HepG2 (cell line): ENCODE measurements around the gene FRMD8. TPM values are rescaled to one million over a fixed set of nuclear protein-coding genes. Genes with fewer than 3 reads are reported as not detected.
A peak's percentile ranks its signal among the peaks of the same experiment; 100 is the strongest.

ENCODE experiments used
- ATAC-seq: fragments of 200-7000 bp; cut with Tn5 transposase; 3 replicates; pipeline ENCODE4 v1.9.1; 2020; ENCODE audit warnings: mild to moderate bottlenecking, moderate library complexity
- BruUV-seq: library from RNA; stranded (reverse); fragments of 400-500 nt; replicated peaks from 2 replicates; lab custom pipeline; 2021; lab: Mats Ljungman, UMichigan
- CTCF ChIA-PET: fragments of 300-600 bp; formaldehyde crosslinking; extraction: SDS; loops from one replicate; lab custom pipeline; 2021; ENCODE audit warnings: low total read pairs, inconsistent platforms, low intra/inter-chr PET ratio; lab: Yijun Ruan, JAX
- POLR2A ChIA-PET: fragments of 350-600 bp; sonication (Branson Sonifier 250); formaldehyde crosslinking; loops from one replicate; lab custom pipeline; 2020; ENCODE audit warnings: antibody characterized with exemption, inconsistent platforms; lab: Yijun Ruan, JAX
- DNase-seq: peaks from one replicate; pipeline ENCODE4 v3.0.0-alpha.2; 2015; ENCODE audit warnings: low spot score
- FAIRE-seq: peaks from 3 replicates; lab custom pipeline; 2011; peaks lifted over from hg19 to GRCh38; lab: Jason Lieb, UNC
- H2AFZ ChIP-seq: one replicate; pipeline ENCODE4 v1.6.1; 2011; ENCODE audit warnings: low read length, inconsistent platforms
- H3K27ac ChIP-seq: fragments of 300-600 bp; 3 replicates; pipeline ENCODE4 v1.8.0; 2011; ENCODE audit warnings: mixed run types, mild to moderate bottlenecking, mixed read lengths, low read length, inconsistent platforms; ENCODE audit not compliant: insufficient read depth; ENCODE audit errors: extremely low read length
- H3K27me3 ChIP-seq, 2 experiments: fragments of 200-600 bp in 1 of 2; 2 replicates in 1 of 2; 3 replicates in 1 of 2; pipeline versions ENCODE4 v1.6.0 to v1.8.0; 2011; ENCODE audit warnings: low read length in 2 of 2, mild to moderate bottlenecking in 2 of 2, moderate library complexity in 2 of 2, inconsistent platforms in 1 of 2; ENCODE audit not compliant: insufficient read depth in 2 of 2, control insufficient read depth in 1 of 2
- H3K36me3 ChIP-seq, 2 experiments: fragments of 200-600 bp in 1 of 2; replicated peaks in 1 of 2; 2 replicates in 1 of 2; 3 replicates in 1 of 2; pipeline versions ENCODE4 v1.5.1 to v1.8.0; 2011; ENCODE audit warnings: low read length in 2 of 2, inconsistent platforms in 1 of 2; ENCODE audit not compliant: insufficient read depth in 2 of 2, control insufficient read depth in 1 of 2
- H3K4me1 ChIP-seq: 2 replicates; pipeline ENCODE4 v1.5.1; 2012; ENCODE audit warnings: low read length, inconsistent platforms; ENCODE audit not compliant: insufficient read depth
- H3K4me2 ChIP-seq: 2 replicates; pipeline ENCODE4 v1.6.0; 2011; ENCODE audit warnings: low read depth, low read length, inconsistent platforms
- H3K4me3 ChIP-seq, 3 experiments: fragments of 200-600 bp in 1 of 3; sonication (generic), shearing (Covaris generic) in 1 of 3; replicated peaks in 1 of 3; 2 replicates each; pipeline ENCODE4 v1.5.1; 2011 to 2016; ENCODE audit warnings: low read length in 3 of 3, inconsistent platforms in 2 of 3, low read depth in 2 of 3, mild to moderate bottlenecking in 2 of 3, control low read depth in 1 of 3, mixed read lengths in 1 of 3; ENCODE audit not compliant: insufficient read depth in 1 of 3
- H3K79me2 ChIP-seq: one replicate; pipeline ENCODE4 v1.6.1; 2011; ENCODE audit warnings: low read length, inconsistent platforms; ENCODE audit not compliant: insufficient read depth
- H3K9ac ChIP-seq: 2 replicates; pipeline ENCODE4 v1.6.0; 2011; ENCODE audit warnings: mild to moderate bottlenecking, low read depth, low read length, inconsistent platforms; ENCODE audit not compliant: insufficient read depth
- H3K9me3 ChIP-seq: 2 replicates; pipeline ENCODE4 v1.5.1; 2012; ENCODE audit warnings: mild to moderate bottlenecking, low read length
- H4K20me1 ChIP-seq: 2 replicates; pipeline ENCODE4 v1.6.0; 2011; ENCODE audit warnings: inconsistent platforms, mild to moderate bottlenecking, low read length, moderate library complexity; ENCODE audit not compliant: insufficient read depth
- HNF4A ChIP-seq: sonication (generic); formaldehyde crosslinking; IDR thresholded peaks from 2 replicates; pipeline ENCODE4 v1.4.0; 2020; ENCODE audit warnings: missing genetic modification reagents
- KLF6 ChIP-seq: IDR thresholded peaks from 2 replicates; pipeline ENCODE4 v1.8.0; 2016; ENCODE audit warnings: missing biosample characterization, missing genetic modification reagents
- MED1 ChIP-seq: sonication (generic); formaldehyde crosslinking; IDR thresholded peaks from 2 replicates; pipeline ENCODE4 v1.4.0; 2020; ENCODE audit warnings: missing genetic modification reagents
- PAF1 ChIP-seq: IDR thresholded peaks from 2 replicates; pipeline ENCODE4 v1.6.1; 2016; ENCODE audit warnings: missing genetic modification reagents, missing compliant biosample characterization
- POLR2AphosphoS2 ChIP-seq: IDR thresholded peaks from 2 replicates; pipeline ENCODE4 v1.6.1; 2011; ENCODE audit warnings: low read depth, low read length, improper control_type of control experiment
- POLR2AphosphoS5 ChIP-seq: IDR thresholded peaks from 2 replicates; pipeline ENCODE4 v1.6.1; 2012; ENCODE audit warnings: low read depth, low read length
- POLR2G ChIP-seq: fragments of 200-400 bp; formaldehyde crosslinking; IDR thresholded peaks from 2 replicates; pipeline ENCODE4 v1.6.1; 2018; ENCODE audit warnings: mild to moderate bottlenecking, low read depth, low read length, moderate library complexity
- RBFOX2 ChIP-seq: fragments of 200-400 bp; formaldehyde crosslinking; IDR thresholded peaks from 2 replicates; pipeline ENCODE4 v1.6.1; 2017; ENCODE audit warnings: low read depth, mild to moderate bottlenecking, low read length
- RBM22 ChIP-seq: fragments of 200-400 bp; formaldehyde crosslinking; optimal IDR thresholded peaks from 2 replicates; pipeline ENCODE3; 2017; ENCODE audit warnings: mild to moderate bottlenecking, low read length, moderate library complexity
- SRSF4 ChIP-seq: fragments of 200-400 bp; formaldehyde crosslinking; IDR thresholded peaks from one replicate; pipeline ENCODE4 v1.6.1; 2018; ENCODE audit warnings: mild to moderate bottlenecking, low read depth, low read length, moderate library complexity; ENCODE audit not compliant: poor library complexity, severe bottlenecking
- ZMYM4 ChIP-seq: sonication (generic); formaldehyde crosslinking; IDR thresholded peaks from 2 replicates; pipeline ENCODE4 v1.8.1; 2023; ENCODE audit warnings: mild to moderate bottlenecking, missing genetic modification reagents
- ZNF563 ChIP-seq: sonication (generic); formaldehyde crosslinking; IDR thresholded peaks from 2 replicates; pipeline ENCODE4 v1.8.0; 2022; ENCODE audit warnings: mild to moderate bottlenecking, moderate library complexity, missing genetic modification reagents
- ZNF780A ChIP-seq: sonication (generic); formaldehyde crosslinking; IDR thresholded peaks from 2 replicates; pipeline ENCODE4 v1.8.0; 2022; ENCODE audit warnings: mild to moderate bottlenecking, missing genetic modification reagents, moderate library complexity
- ZNF839 ChIP-seq: sonication (generic); formaldehyde crosslinking; IDR thresholded peaks from 2 replicates; pipeline ENCODE4 v1.4.0; 2020; ENCODE audit warnings: missing genetic modification reagents, mild to moderate bottlenecking, borderline replicate concordance
- WGBS: methylation state at CpG from one replicate; pipeline ENCODE4 v1.1.6; 2017; ENCODE audit warnings: low lambda C conversion rate; 5-methylcytosine and 5-hydroxymethylcytosine counted together
- in situ Hi-C: cut with HindIII; loops from 2 replicates; pipeline ENCODE4 v1.10.0; 2017; ENCODE audit warnings: low pct_unique_long_range_greater_than_20kb; ENCODE audit not compliant: extremely low pct_ligation_motif_present
- intact Hi-C: fragments of 100-400 bp; cut with micrococcal nuclease; formaldehyde crosslinking; loops from one replicate; pipeline ENCODE4 v1.10.0; 2022; ENCODE audit not compliant: unreplicated experiment
- polyA plus RNA-seq, 8 experiments: library from polyadenylated mRNA; depleted of rRNA in 3 of 8; stranded (reverse) in 7 of 8; unstranded in 1 of 8; fragments of >200 nt; fragmentation: Illumina TruSeq in 4 of 8; extraction: Trizol in 4 of 8; gene quantifications; 2 replicates each; pipeline versions ENCODE4 v1.2.1 to v1.2.3, GENCODE V29; 2011 to 2016; ENCODE audit warnings: low read depth in 4 of 8, missing spikeins in 1 of 8, mixed read lengths in 1 of 8; ENCODE audit not compliant: insufficient read depth in 1 of 8
- total RNA-seq, 5 experiments: library from RNA; depleted of rRNA; stranded (reverse); fragments of >200 nt; fragmentation: Illumina TruSeq; extraction: Trizol; gene quantifications; 2 replicates each; pipeline ENCODE4 v1.2.3, GENCODE V29; 2016; ENCODE audit warnings: low read depth in 1 of 5

The FRMD8 gene
- total and polyA plus RNA-seq, 2 of the 13 experiments (the other 11 are each of a cell fraction or from before 2014, with no cell fraction given): 5.8 to 20.6 TPM

GRCh38 chr11:65434057-65434666, 47.7 kb downstream of the FRMD8 start (continued):
- TF ChIP-seq PAF1 (peak; percentile 79), HNF4A (CRISPR knock-in tag) (no peak), ZMYM4 (CRISPR knock-in tag) (no peak), ZNF780A (CRISPR knock-in tag) (no peak), ZNF563 (CRISPR knock-in tag) (no peak)

DNA sequence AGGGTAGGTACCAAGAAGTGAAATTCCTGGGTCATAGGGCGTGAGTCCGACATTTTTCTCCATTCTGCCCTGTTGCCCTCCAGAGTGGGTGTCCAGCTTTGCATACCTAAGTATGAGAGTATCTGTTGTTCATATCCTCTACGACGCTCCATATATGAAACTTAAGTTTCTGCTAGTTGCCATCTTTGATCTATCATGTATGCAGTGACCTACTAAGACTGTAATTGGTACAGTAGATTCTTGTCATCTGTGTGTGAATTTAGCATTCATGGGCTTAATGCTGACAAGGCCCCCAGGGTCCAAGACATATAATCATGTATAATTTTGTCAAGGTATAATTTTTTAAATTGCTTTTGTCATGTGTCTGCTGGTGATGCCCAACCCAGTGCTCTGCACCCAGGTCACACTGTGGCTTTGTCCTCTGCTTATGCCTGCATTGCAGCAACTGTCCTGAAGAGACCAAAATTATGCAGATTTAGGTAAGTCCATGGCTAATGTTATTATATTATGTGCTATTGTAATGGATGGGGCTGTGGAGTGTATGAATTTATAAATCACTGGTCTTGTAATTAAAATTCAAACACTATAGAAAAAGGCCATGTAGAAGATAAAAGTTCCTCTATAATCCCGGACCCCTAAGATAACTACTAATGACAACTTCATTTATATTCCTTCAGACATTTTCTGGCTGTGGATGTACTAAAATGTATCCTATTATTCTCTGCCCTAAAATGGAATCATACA, 48.4 kb downstream of the FRMD8 start:
- TF ChIP-seq SRSF4: peak; percentile 32
- TF ChIP-seq POLR2AphosphoS5: peak; percentile 60
- TF ChIP-seq MED1 (CRISPR knock-in tag): 0 out of 2 replicates have a peak, but pooled peaks have one; percentile 6
- TF ChIP-seq POLR2AphosphoS2: peak; percentile 65; the same call in 1 of the 2 replicates
- TF ChIP-seq KLF6 (CRISPR knock-in tag): no peak
- TF ChIP-seq RBFOX2: peak; percentile 63; the same call in 1 of the 2 replicates
- peak; percentile 42 for TF ChIP-seq POLR2G
- peak; percentile 88 for TF ChIP-seq RBM22
- no peak for TF ChIP-seq ZNF839
- DNase-seq: no peak
- Histone ChIP-seq H3K79me2 (peaks cover 60% of the 10 kb centered on the region), H3K4me2 (no peak overlapping the region), H3K27ac (no peak overlapping the region), H3K4me3 (no peak overlapping the region), H3K9ac (no peak overlapping the region), H3K9me3 (no peaks in the 10 kb centered on the region), H3K4me1 (peaks cover 87% of the 10 kb centered on the region), H4K20me1 (peaks cover 99% of the 10 kb centered on the region), H3K27me3 (no peaks in the 10 kb centered on the region), H3K36me3 (peaks cover 8 to 44% of the 10 kb centered on the region in 2 experiments; a peak in 4 of 5 replicates), H2AFZ (no peak overlapping the region)
- intact Hi-C loops: no loop called here
- POLR2A ChIA-PET: interaction anchor here (0.9 to 4.9 kb wide), 6 partner anchors 12 to 101 kb away, joined by 3 to 38 read pairs (median 4); partner anchors contain the start of genes DPF2 and NEAT1
- in situ Hi-C loops: no loop called here
- CTCF ChIA-PET: no interaction called here
- ATAC-seq: peak; percentile 2
- no peak for FAIRE-seq
- no TSS peak for BruUV-seq
- 94% methylated on average over 5 of the region's 5 CpGs for WGBS
